ENCODE results near the gene TMIGD3. TPM values are rescaled to one million over a fixed set of nuclear protein-coding genes. Genes with fewer than 3 reads are reported as not detected.
A peak's percentile ranks its signal among the peaks of the same experiment; 100 is the strongest.

Gene TMIGD3
- total RNA-seq, 1 donor from 2014 or later: 0.85 TPM

DNA sequence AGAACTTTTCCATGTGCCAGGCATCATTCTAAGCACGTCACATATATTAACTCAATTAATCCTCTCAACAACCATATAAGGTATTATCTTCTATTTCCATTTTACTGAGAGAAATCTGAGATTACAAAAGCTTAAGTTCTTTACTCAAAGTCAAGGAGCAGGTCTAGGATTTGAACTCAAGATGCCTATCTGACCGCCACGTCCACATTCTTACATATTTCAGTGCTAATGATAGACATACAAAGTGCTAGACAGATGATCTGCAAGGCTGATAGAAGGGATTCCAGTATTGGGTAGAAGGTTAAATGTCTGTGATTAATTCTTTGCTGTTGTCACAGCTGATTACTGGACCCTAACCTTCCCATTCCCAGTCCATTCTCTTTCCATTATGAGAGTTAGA is 49.7 kb downstream of the TMIGD3 start:
- intact Hi-C loops (cut with micrococcal nuclease): no loop called here
- peaks cover 63% of the 10 kb centered on the region for H3K36me3 ChIP-seq
- H3K4me1 ChIP-seq: peaks cover 87% of the 10 kb centered on the region
- H3K9me3 ChIP-seq (replicated peaks): no peaks in the 10 kb centered on the region
- no peak overlapping the region for H3K4me3 ChIP-seq
- DNase-seq: no peak
- no peaks in the 10 kb centered on the region for H3K27me3 ChIP-seq (ENCODE audit: low read depth)
- TF ChIP-seq, protein P1, sequence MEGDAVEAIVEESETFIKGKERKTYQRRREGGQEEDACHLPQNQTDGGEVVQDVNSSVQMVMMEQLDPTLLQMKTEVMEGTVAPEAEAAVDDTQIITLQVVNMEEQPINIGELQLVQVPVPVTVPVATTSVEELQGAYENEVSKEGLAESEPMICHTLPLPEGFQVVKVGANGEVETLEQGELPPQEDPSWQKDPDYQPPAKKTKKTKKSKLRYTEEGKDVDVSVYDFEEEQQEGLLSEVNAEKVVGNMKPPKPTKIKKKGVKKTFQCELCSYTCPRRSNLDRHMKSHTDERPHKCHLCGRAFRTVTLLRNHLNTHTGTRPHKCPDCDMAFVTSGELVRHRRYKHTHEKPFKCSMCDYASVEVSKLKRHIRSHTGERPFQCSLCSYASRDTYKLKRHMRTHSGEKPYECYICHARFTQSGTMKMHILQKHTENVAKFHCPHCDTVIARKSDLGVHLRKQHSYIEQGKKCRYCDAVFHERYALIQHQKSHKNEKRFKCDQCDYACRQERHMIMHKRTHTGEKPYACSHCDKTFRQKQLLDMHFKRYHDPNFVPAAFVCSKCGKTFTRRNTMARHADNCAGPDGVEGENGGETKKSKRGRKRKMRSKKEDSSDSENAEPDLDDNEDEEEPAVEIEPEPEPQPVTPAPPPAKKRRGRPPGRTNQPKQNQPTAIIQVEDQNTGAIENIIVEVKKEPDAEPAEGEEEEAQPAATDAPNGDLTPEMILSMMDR (IDR thresholded peaks at IDR 0.05; ENCODE audit: borderline replicate concordance): no peak
- no peak overlapping the region for H3K27ac ChIP-seq (replicated peaks)

DNA sequence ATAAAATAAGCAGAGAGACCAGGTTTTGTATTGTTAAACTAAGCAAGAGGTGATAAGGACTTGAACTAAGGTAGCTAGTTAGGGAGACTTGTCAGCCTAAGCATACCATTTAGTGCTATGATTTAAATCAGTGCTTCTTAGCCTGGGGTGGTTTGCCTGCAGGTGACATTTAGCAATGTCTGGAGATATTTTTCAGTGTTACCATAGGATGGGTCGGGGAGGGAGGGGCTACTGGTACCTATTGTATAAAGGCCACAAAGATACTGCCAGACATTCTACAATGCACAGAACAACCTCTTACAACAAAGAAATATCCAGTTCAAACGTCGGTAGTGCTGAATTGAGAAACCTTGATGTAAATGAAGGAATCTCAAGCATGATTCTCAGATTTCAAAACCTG is 50.9 kb downstream of the TMIGD3 start:
- H3K4me1 ChIP-seq: peaks cover 89% of the 10 kb centered on the region
- H3K27ac ChIP-seq (replicated peaks): no peak overlapping the region
- no peaks in the 10 kb centered on the region for H3K27me3 ChIP-seq (ENCODE audit: low read depth)
- H3K4me3 ChIP-seq: peak overlapping the region; percentile 95
- peaks cover 52% of the 10 kb centered on the region for H3K36me3 ChIP-seq
- DNase-seq: no peak
- intact Hi-C loops (cut with micrococcal nuclease): no loop called here
- TF ChIP-seq, protein P1 (IDR thresholded peaks at IDR 0.05; ENCODE audit: borderline replicate concordance): no peak
- no peaks in the 10 kb centered on the region for H3K9me3 ChIP-seq (replicated peaks)

DNA sequence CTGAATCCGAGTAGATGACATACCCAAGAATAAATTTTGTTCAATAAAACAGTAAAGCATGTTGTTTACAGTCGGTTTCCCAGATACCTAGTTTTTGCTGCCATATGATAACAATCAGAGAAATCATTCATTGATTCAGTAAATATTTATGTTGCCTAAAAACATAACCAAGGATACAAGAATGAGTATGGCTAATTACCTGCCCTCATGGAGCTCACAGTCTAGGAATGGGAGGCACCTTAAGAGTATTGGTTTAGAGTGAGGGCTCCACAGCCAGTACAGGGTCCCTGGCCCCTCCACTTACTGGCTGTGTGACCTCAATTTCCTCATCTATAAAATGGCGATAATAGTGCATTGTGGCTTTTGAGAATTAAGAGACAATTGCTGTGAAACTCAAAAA is 53.2 kb downstream of the TMIGD3 start:
- Histone ChIP-seq H3K4me3 (peak overlapping the region; percentile 95), H3K27me3 (ENCODE audit: low read depth) (no peaks in the 10 kb centered on the region), H3K27ac (replicated peaks) (peak overlapping the region; percentile 94), H3K4me1 (peaks cover 80% of the 10 kb centered on the region), H3K36me3 (peaks cover 48% of the 10 kb centered on the region), H3K9me3 (replicated peaks) (no peaks in the 10 kb centered on the region)
- DNase-seq: no peak
- intact Hi-C loops (cut with micrococcal nuclease): no loop called here
- TF ChIP-seq, protein P1 (IDR thresholded peaks at IDR 0.05; ENCODE audit: borderline replicate concordance): no peak

DNA sequence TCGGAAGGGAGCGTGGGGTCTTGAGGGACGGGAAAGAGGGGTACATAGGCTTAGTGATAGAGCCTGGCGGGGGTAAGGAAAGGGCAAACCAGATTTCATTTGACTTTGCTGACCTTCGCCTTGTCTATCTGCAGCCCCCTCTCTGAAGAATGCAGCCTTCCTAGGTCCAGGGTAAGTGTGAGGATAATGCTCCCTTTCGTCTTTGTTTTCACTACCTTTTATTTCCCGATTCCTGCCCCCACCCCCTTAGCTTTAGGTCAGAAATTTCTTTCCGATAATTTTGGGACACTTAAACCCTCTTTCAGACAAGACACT is 53.8 kb downstream of the TMIGD3 start:
- no peaks in the 10 kb centered on the region for H3K9me3 ChIP-seq (replicated peaks)
- peaks cover 48% of the 10 kb centered on the region for H3K36me3 ChIP-seq
- peak overlapping the region; percentile 95 for H3K4me3 ChIP-seq
- intact Hi-C loops (cut with micrococcal nuclease): no loop called here
- TF ChIP-seq, protein P1 (IDR thresholded peaks at IDR 0.05; ENCODE audit: borderline replicate concordance): no peak
- DNase-seq: no peak
- H3K27me3 ChIP-seq (ENCODE audit: low read depth): no peaks in the 10 kb centered on the region
- H3K4me1 ChIP-seq: peaks cover 75% of the 10 kb centered on the region
- peak overlapping the region; percentile 94 for H3K27ac ChIP-seq (replicated peaks)

DNA sequence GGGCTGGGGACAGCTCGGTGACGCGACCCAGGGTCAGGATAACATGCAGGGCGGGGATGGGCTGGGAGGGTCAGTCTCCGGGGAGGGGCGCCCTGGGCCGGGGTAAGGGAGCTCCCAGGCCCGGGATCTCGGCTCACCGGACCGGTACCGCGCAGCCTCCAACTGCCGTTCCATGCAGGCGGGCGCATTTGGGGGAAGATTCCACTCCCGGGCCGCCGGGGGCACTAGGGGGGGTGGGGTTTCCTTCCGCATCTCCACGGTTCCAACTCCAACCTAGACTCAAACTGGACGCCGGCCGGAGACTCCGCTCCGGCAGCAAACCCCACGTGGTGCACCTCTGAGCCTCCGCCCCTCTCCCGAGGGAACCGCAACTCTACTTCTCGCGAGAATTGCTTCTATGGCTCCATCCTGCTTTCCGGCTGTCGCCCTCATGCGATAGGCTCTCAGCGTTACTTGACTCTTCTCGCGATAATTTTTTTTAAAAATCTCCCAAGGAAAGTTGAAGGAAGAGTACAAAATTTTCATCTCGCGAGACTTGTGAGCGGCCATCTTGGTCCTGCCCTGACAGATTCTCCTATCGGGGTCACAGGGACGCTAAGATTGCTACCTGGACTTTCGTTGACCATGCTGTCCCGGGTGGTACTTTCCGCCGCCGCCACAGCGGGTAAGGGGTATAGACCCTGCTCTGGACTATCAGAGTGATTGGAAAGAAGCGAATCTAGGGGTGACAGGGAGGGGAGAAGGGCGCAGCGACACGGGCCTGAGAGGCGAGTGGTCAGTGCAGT is 54.3 kb downstream of the TMIGD3 start, which contains the start of the genes ATP5PB and WDR77:
Gene ATP5PB (plus strand): TSS at position 547 of the 785 bp plus-strand sequence. CDS start 78 bp downstream, at position 625.
Gene WDR77 (minus strand): TSS at position 339 of the 785 bp plus-strand sequence. CDS start 87 bp downstream, at position 252.
- peak; percentile 92 for DNase-seq
- Histone ChIP-seq H3K36me3 (peaks cover 46% of the 10 kb centered on the region), H3K9me3 (replicated peaks) (no peaks in the 10 kb centered on the region), H3K4me3 (peak within 1 kb of the TSS; percentile 95), H3K27me3 (ENCODE audit: low read depth) (no peaks in the 10 kb centered on the region), H3K4me1 (peaks cover 70% of the 10 kb centered on the region), H3K27ac (replicated peaks) (peak within 1 kb of the TSS; percentile 94)
- TF ChIP-seq, protein P1 (IDR thresholded peaks at IDR 0.05; ENCODE audit: borderline replicate concordance): no peak
- intact Hi-C loops (cut with micrococcal nuclease): no loop called here

Measured in left ventricle myocardium inferior (tissue), 1 donor.